ENCODE results near the gene BTNL8. TPM values are rescaled to one million over a fixed set of nuclear protein-coding genes. Genes with fewer than 3 reads are reported as not detected.

BTNL8 gene
- total and polyA plus RNA-seq, 2 donors (not counting 3 experiments of a cell fraction or from before 2014, with no cell fraction given), result not detected

DNA sequence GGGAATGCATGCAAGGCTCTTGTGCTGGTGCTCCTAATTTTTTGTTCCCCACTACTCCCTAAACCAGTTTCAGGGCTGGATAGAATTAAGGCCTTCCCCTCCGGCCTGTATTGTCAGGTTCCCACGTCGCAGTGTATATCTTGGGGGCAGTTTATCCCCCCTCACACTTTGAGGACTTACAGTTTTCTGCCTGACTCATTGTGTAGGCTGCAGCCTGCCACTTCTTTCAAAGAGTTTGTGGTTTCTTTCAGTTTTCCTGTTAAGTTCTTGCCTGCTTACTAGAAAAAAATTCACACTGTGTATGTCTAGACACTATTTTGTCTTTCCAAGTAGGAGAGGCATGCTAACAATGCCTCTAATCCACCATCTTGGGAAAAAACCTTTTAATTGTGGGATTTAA, 61.2 kb downstream of the BTNL8 start:
- intact Hi-C loops (cut with micrococcal nuclease) (no loop called here), dilution Hi-C loops (cut with MboI; ENCODE audit: extremely low pct_ligation_motif_present, low sequenced_read_pairs) (no loop called here)
- no peak for TF ChIP-seq POLR2AphosphoS5 (IDR thresholded peaks at IDR 0.05; ENCODE audit: insufficient read depth, low read depth, low read length)
- TF ChIP-seq GATA2 (IDR thresholded peaks at IDR 0.05; ENCODE audit: insufficient read depth, insufficient read length, low read depth, low read length), result no peak
- no peak for TF ChIP-seq EZH2 (IDR thresholded peaks at IDR 0.05; ENCODE audit: borderline replicate concordance, low read depth, low read length, severe bottlenecking)
- TF ChIP-seq, protein P1, sequence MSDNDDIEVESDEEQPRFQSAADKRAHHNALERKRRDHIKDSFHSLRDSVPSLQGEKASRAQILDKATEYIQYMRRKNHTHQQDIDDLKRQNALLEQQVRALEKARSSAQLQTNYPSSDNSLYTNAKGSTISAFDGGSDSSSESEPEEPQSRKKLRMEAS (IDR thresholded peaks at IDR 0.05; ENCODE audit: insufficient read depth, insufficient read length), result no peak
- no peak for TF ChIP-seq POLR2A (IDR thresholded peaks at IDR 0.05; ENCODE audit: low read depth, low read length)
- TF ChIP-seq CTCF (IDR thresholded peaks at IDR 0.05; ENCODE audit: extremely low read depth in 1 of 2, insufficient read depth in 1 of 2, low read depth in 1 of 2, low read length in 2 of 2), result no peak
- no peak for TF ChIP-seq FOS (IDR thresholded peaks at IDR 0.05; ENCODE audit: borderline replicate concordance, insufficient read depth, low read length)
- TF ChIP-seq MYC (IDR thresholded peaks at IDR 0.05; ENCODE audit: low read depth, low read length), result no peak
- TF ChIP-seq JUN (IDR thresholded peaks at IDR 0.05; ENCODE audit: borderline replicate concordance, insufficient read depth, insufficient read length, low read depth), result no peak
- Histone ChIP-seq H3K27me3 (ENCODE audit: control insufficient read depth in 2 of 2, insufficient read depth in 2 of 2, low read length in 2 of 2) (no peaks in the 10 kb centered on the region), H3K4me1 (ENCODE audit: control insufficient read depth, extremely low read depth, insufficient read depth, low read length) (no peaks in the 10 kb centered on the region), H2AFZ (ENCODE audit: low read depth, low read length) (no peak overlapping the region), H3K9me3 (replicated peaks; ENCODE audit: control insufficient read depth, insufficient read depth, low read length) (no peaks in the 10 kb centered on the region), H3K36me3 (ENCODE audit: control insufficient read depth in 2 of 2, extremely low read depth in 1 of 2, insufficient read depth in 2 of 2, low read length in 2 of 2) (no peaks in the 10 kb centered on the region), H3K4me2 (ENCODE audit: insufficient read depth, low read length) (no peak overlapping the region), H3K79me2 (ENCODE audit: control insufficient read depth, insufficient read depth, low read length) (no peaks in the 10 kb centered on the region), H3K4me3 (replicated peaks in 1 of 3; ENCODE audit: insufficient read depth in 1 of 3, low read depth in 1 of 3, low read length in 3 of 3) (no peak overlapping the region), H3K27ac (ENCODE audit: insufficient read depth, low read depth, low read length) (no peak overlapping the region), H3K9ac (replicated peaks; ENCODE audit: extremely low read depth, insufficient read depth, low read length) (no peak overlapping the region), H4K20me1 (replicated peaks; ENCODE audit: control insufficient read depth, extremely low read depth, insufficient read depth, low read length) (no peaks in the 10 kb centered on the region), H3K9me1 (replicated peaks; ENCODE audit: control insufficient read depth, extremely low read depth, insufficient read depth, low read length) (no peaks in the 10 kb centered on the region)
- BruUV-seq (replicated peaks), result no TSS peak
- POLR2A ChIA-PET, result no interaction called here
- DNase-seq (ENCODE audit: low read depth, low spot score) (no peak), FAIRE-seq (no peak)
- CTCF ChIA-PET, result no interaction called here
